Measurements from ENCODE around the gene CADM2. TPM values are rescaled to one million over a fixed set of nuclear protein-coding genes. Genes with fewer than 3 reads are reported as not detected.
"Not testable (repeated sequence)": the region's sequence is repeated elsewhere in the genome, so short reads cannot be mapped to it uniquely, and the experiment has no call there.

Gene CADM2
- total RNA-seq, 1 experiment from 2014 or later: not detected

- H3K27me3 Mint-ChIP-seq (ENCODE audit: insufficient read depth, unreplicated experiment): peaks cover 40% of the 10 kb centered on the region
- intact Hi-C loops (cut with micrococcal nuclease): no loop called here
- no peak for TF ChIP-seq CTCF (IDR thresholded peaks at IDR 0.05; ENCODE audit: unreplicated experiment)
- no peaks in the 10 kb centered on the region for H3K9me3 Mint-ChIP-seq (ENCODE audit: unreplicated experiment)
- CTCF ChIA-PET: interaction anchor here (0.5 to 0.7 kb wide), 2 partner anchors 14 to 66 kb away, joined by 3 read pairs; no protein-coding TSS in a partner anchor
- DNase-seq (ENCODE audit: unreplicated experiment): no peak
- H3K4me3 Mint-ChIP-seq (ENCODE audit: unreplicated experiment): no peak overlapping the region
- no TSS peak for BruUV-seq (replicated peaks)
- H3K27ac Mint-ChIP-seq (ENCODE audit: low read depth, unreplicated experiment): no peak overlapping the region
- H3K36me3 Mint-ChIP-seq (ENCODE audit: insufficient read depth, unreplicated experiment): no peaks in the 10 kb centered on the region
- no peaks in the 10 kb centered on the region for H3K4me1 Mint-ChIP-seq (ENCODE audit: insufficient read depth, unreplicated experiment)
- POLR2A ChIA-PET: no interaction called here
Observed at GRCh38 chr3:85102781-85103180, 144.0 kb downstream of the CADM2 start.

GRCh38 chr3:85110393-85110792, 151.6 kb downstream of the CADM2 start:
- ChIA-PET POLR2A (no interaction called here), CTCF (no interaction called here)
- no peak for TF ChIP-seq CTCF (IDR thresholded peaks at IDR 0.05; ENCODE audit: unreplicated experiment)
- peaks cover 77% of the 10 kb centered on the region for H3K27me3 Mint-ChIP-seq (ENCODE audit: insufficient read depth, unreplicated experiment)
- intact Hi-C loops (cut with micrococcal nuclease): no loop called here
- no TSS peak for BruUV-seq (replicated peaks)
- no peaks in the 10 kb centered on the region for H3K4me1 Mint-ChIP-seq (ENCODE audit: insufficient read depth, unreplicated experiment)
- H3K4me3 Mint-ChIP-seq (ENCODE audit: unreplicated experiment): no peak overlapping the region
- no peaks in the 10 kb centered on the region for H3K36me3 Mint-ChIP-seq (ENCODE audit: insufficient read depth, unreplicated experiment)
- H3K27ac Mint-ChIP-seq (ENCODE audit: low read depth, unreplicated experiment): no peak overlapping the region
- H3K9me3 Mint-ChIP-seq (ENCODE audit: unreplicated experiment): no peaks in the 10 kb centered on the region
- no peak for DNase-seq (ENCODE audit: unreplicated experiment)

GRCh38 chr3:85120879-85121278, 162.1 kb downstream of the CADM2 start:
- POLR2A ChIA-PET: no interaction called here
- H3K4me3 Mint-ChIP-seq (ENCODE audit: unreplicated experiment): no peak overlapping the region
- CTCF ChIA-PET: no interaction called here
- no peaks in the 10 kb centered on the region for H3K9me3 Mint-ChIP-seq (ENCODE audit: unreplicated experiment)
- H3K27ac Mint-ChIP-seq (ENCODE audit: low read depth, unreplicated experiment): no peak overlapping the region
- H3K4me1 Mint-ChIP-seq (ENCODE audit: insufficient read depth, unreplicated experiment): no peaks in the 10 kb centered on the region
- no TSS peak for BruUV-seq (replicated peaks)
- H3K36me3 Mint-ChIP-seq (ENCODE audit: insufficient read depth, unreplicated experiment): no peaks in the 10 kb centered on the region
- intact Hi-C loops (cut with micrococcal nuclease): no loop called here
- no peak for TF ChIP-seq CTCF (IDR thresholded peaks at IDR 0.05; ENCODE audit: unreplicated experiment)
- H3K27me3 Mint-ChIP-seq (ENCODE audit: insufficient read depth, unreplicated experiment): peaks cover 45% of the 10 kb centered on the region
- DNase-seq (ENCODE audit: unreplicated experiment): no peak

GRCh38 chr3:85132864-85133263, 174.1 kb downstream of the CADM2 start:
- not testable (repeated sequence) for DNase-seq (ENCODE audit: unreplicated experiment)

GRCh38 chr3:85133691-85134420, 175.1 kb downstream of the CADM2 start:
- intact Hi-C loops (cut with micrococcal nuclease); H3K4me1 Mint-ChIP-seq (ENCODE audit: insufficient read depth, unreplicated experiment); H3K27ac Mint-ChIP-seq (ENCODE audit: low read depth, unreplicated experiment); H3K9me3 Mint-ChIP-seq (ENCODE audit: unreplicated experiment); H3K36me3 Mint-ChIP-seq (ENCODE audit: insufficient read depth, unreplicated experiment); H3K4me3 Mint-ChIP-seq (ENCODE audit: unreplicated experiment); BruUV-seq (replicated peaks); POLR2A ChIA-PET; CTCF ChIA-PET; DNase-seq (ENCODE audit: unreplicated experiment): not testable (repeated sequence)
- H3K27me3 Mint-ChIP-seq (ENCODE audit: insufficient read depth, unreplicated experiment): peaks cover 15% of the 10 kb centered on the region

More at GRCh38 chr3:85132864-85133263, 174.1 kb downstream of the CADM2 start:
- H3K27ac Mint-ChIP-seq (ENCODE audit: low read depth, unreplicated experiment); BruUV-seq (replicated peaks); H3K9me3 Mint-ChIP-seq (ENCODE audit: unreplicated experiment); H3K36me3 Mint-ChIP-seq (ENCODE audit: insufficient read depth, unreplicated experiment); CTCF ChIA-PET; H3K4me3 Mint-ChIP-seq (ENCODE audit: unreplicated experiment); POLR2A ChIA-PET; H3K4me1 Mint-ChIP-seq (ENCODE audit: insufficient read depth, unreplicated experiment); intact Hi-C loops (cut with micrococcal nuclease): not testable (repeated sequence)
- peaks cover 25% of the 10 kb centered on the region for H3K27me3 Mint-ChIP-seq (ENCODE audit: insufficient read depth, unreplicated experiment)

Data from MCF 10A (cell line).